Left cardiac atrium (tissue), 4 donors: ENCODE measurements around the gene DCAF12L1. TPM values are rescaled to one million over a fixed set of nuclear protein-coding genes. Genes with fewer than 3 reads are reported as not detected.

Experiments used
- ATAC-seq, 2 donors: fragments of 200-7000 bp; cut with Tn5 transposase; one replicate each; pipeline ENCODE4 v1.9.1; 2020; ENCODE audit warnings: mild to moderate bottlenecking in 2 of 2, moderate library complexity in 2 of 2
- DNase-seq: peaks from one replicate; pipeline ENCODE4 v3.0.0-alpha.2; 2020
- intact Hi-C, 2 donors: fragments of 100-400 bp; cut with DNase I; formaldehyde crosslinking; loops; one replicate each; pipeline versions ENCODE4 v1.14.1 to v1.15.1; 2022 to 2023
- long read RNA-seq: library from polyadenylated mRNA; unstranded; transcript quantifications from one replicate; pipeline ENCODE4 v2.0.0, GENCODE V29; 2021
- total RNA-seq, 2 donors: library from RNA; stranded (reverse); fragmentation: NEBNext Ultra II Directional; extraction: Animal tissue kit (Norgen Biotek cat#: 25700); gene quantifications; one replicate each; pipeline ENCODE4 v1.2.1, GENCODE V29; 2021
- donor health status: DM: no; HTN: yes; CAD: no.
- donor health status: DM: no; HTN: yes; CAD: no; lungs with severe emphysema.
- donor health status: DM: yes; HTN: yes; CAD: no.
- donor health status: Dilated cardiomyopathy.

Gene DCAF12L1
- not detected for total RNA-seq
- long read RNA-seq = 0 reads

DNA sequence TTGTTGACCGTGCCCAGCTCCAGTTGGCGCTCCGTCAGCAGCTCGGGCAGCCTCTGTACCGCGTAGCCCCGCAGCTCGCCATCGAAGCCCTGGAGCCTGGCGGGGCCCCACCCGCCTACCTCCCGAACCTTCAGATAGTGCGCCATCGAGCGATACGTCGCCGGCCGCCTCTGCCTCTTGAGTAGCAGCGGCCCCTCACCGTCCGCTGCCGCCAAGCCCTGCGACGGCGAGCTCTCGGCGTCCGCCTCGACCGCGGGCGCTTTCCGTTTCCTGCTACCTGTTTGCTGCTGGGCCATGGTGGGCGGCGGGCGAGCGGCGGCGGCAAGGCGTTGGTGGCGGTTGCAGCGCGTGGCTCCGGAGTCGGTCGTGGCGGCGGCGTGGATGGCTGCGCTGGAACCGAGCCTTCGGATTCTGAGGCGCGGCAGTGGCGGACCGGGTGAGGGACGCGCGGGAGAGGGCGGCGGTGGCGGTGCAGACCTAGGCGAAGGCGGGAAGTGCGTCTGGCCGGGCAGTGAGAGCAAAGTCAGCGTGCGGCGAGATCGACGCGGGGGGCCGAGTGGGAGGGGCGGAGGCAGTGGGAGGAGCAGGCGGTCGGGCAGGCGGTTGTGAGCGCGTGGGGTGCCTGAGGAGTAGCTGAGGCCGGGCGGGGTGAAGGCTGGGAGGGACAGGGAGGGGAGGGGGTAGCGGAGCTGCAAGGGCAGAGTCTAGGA is at the start of gene DCAF12L1:
Gene DCAF12L1 (minus strand): TSS at position 502 of the 710 bp plus-strand sequence. CDS start 206 bp downstream, at position 296.
- intact Hi-C loops = no loop called here
- ATAC-seq = no peak

DNA sequence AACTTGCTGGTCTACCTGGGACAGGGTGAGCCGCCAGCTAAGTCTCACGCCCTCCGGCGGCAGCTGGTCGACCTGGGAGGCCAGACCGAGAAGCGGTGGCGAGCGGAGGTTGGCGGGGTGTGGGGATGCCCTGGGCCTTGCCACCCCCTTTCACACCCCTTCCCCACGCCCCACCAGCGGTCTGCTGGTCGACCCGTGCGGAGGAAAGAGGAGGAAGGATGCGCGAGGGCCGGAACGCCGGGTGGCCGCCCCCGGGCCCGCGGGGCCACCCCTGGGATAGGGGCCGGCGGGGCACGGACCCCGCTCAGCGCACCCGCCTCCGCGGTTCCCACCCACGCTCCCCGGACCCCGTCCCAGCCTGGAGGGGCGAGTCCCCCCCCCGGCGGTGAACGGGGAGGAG is 28.3 kb upstream of the DCAF12L1 start:
- no peak for DNase-seq
- ATAC-seq = no peak
- intact Hi-C loops = no loop called here

More for the DNA sequence above, at the start of gene DCAF12L1:
- no peak for DNase-seq

DNA sequence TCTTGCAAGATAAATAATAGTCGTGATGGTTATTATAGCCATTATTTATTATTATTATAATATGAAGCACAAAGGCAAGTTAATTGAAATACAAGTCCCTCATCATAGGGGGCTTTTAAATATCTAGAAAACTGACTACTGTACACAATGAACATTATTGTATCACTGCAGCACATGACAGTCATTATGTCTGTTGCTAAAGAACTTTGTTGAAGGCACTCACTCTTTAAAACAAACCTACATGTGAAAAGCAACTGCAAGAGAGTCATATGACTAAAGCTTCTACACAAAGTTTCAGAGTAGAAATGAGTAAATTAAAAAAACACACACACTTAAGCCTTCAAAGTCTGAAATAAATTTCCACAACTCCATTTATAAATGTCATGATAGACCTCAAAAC is 23.3 kb upstream of the DCAF12L1 start:
- intact Hi-C loops = no loop called here
- DNase-seq = no peak
- ATAC-seq = no peak

GRCh38 chrX:126557151-126557550 is 4.5 kb upstream of the DCAF12L1 start:
- ATAC-seq = no peak
- no peak for DNase-seq
- intact Hi-C loops = no loop called here

DNA sequence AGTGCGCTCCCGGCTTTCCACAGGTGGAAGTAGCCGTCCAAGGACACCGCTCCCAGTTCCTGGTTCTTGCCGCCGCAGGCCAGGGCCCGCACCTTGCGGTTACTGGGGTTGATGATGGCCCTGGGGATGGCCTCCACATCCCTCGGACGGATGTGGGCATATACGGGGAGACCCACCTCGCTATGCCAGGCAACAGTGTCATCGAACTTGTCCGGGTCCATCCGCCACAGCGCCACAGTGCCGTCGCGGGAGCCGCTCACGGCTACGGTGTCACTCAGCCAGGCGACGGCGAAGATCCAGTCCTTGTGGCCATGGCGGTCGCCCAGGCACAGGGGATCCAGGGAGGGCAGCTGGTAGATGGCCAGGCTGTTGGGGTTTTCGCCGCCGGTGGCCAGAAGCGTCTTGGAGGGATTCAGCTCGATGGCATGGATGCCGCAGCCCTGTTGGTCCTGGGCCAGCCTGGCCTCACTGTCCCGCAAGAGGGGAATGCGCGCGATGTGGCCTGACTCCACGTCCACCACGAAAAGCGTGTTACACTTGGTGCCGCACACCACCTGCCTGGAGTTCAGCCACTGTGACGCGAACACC is 795 bp downstream of the DCAF12L1 start:
- DNase-seq (no peak), ATAC-seq (no peak)
- intact Hi-C loops = no loop called here

DNA sequence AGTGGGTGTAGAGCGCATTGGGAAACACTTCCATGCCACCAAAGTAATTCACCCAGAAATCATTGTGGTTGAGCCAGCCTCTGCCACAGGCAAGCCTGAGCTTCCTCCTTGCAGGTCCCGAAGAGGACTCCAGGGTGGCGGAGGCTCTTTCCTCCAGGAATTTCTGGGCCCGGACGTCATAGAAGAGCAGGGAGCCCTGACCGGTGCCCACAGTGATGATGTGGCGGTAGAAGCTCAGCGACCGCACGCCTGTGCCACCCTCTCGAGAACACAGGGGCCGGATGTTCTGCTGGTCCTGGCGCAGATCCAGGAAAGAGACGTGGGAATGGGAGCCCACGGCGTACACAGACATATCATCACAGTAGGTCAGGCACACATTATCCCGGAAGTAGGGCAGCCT is 1.3 kb downstream of the DCAF12L1 start:
- ATAC-seq (no peak), DNase-seq (no peak)
- intact Hi-C loops = no loop called here

DNA sequence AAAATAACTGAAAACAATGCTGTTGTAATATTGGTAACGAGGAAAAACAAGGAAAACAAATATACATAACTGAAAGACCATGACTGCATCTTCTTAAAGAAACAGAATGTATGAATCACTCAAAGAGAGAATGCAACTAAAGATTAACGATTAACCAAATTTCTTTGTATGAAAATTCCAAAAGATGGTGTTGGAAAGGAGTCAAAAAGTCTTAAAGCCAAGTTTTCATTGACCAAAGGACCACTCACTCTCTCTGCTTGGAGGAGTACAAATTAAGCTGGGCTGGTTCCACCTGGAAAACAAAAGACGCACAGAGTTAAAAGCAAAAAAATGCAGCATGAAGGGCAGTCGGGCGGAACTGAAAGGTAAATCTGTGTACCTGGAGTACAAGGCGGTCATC is 1.8 kb downstream of the DCAF12L1 start:
- DNase-seq (no peak), ATAC-seq (no peak)
- intact Hi-C loops = no loop called here

GRCh38 chrX:126509923-126510322 is 42.7 kb downstream of the DCAF12L1 start:
- DNase-seq (no peak), ATAC-seq (no peak)
- intact Hi-C loops = no loop called here
